22Rv1 (cell line): Measurements from ENCODE around the gene RALGPS2.

Source experiments
- CTCF ChIP-seq: fragments of 450-650 bp; IDR thresholded peaks from 2 replicates; pipeline ENCODE4 v1.5.1; 2017; ENCODE audit warnings: mild to moderate bottlenecking
- ZFX ChIP-seq: fragments of 450-650 bp; IDR thresholded peaks from 2 replicates; pipeline ENCODE4 v1.6.1; 2017; ENCODE audit warnings: antibody characterized with exemption, borderline replicate concordance

DNA sequence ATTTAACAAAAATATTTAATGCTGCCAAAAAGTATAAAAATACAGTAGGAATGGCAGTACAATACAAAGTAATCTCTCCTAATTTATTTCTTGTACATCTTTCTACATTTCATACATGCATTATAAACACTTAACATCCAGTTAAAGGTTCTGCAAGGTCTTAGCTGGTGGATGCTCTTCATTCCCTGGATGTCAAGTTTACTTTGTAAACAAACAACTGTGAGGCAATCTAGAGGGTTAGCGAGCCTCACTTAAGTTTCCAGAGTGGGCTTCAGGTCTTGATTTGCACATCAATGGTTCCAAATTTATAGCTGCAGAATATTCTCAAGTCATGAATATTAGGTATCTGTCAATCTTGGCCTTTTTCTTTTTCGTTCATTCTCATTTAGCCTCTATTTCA lies 21.3 kb downstream of the RALGPS2 start:
- no peak for TF ChIP-seq CTCF
- no peak for TF ChIP-seq ZFX
